Activated CD4-positive, alpha-beta T cell treated with anti-CD3 and anti-CD28 coated beads, Interleukin-2, Interleukin-4, amounts not matched to agents 100 ng/mL and 50 ng/mL, durations not matched to agents 16 hours and 8 hours (primary cell): ENCODE data around the gene C3orf52.

ENCODE experiments used
- DNase-seq: peaks from one replicate; pipeline ENCODE4 v3.0.0-alpha.2; 2020; ENCODE audit warnings: low spot score

The C3orf52 gene

DNA sequence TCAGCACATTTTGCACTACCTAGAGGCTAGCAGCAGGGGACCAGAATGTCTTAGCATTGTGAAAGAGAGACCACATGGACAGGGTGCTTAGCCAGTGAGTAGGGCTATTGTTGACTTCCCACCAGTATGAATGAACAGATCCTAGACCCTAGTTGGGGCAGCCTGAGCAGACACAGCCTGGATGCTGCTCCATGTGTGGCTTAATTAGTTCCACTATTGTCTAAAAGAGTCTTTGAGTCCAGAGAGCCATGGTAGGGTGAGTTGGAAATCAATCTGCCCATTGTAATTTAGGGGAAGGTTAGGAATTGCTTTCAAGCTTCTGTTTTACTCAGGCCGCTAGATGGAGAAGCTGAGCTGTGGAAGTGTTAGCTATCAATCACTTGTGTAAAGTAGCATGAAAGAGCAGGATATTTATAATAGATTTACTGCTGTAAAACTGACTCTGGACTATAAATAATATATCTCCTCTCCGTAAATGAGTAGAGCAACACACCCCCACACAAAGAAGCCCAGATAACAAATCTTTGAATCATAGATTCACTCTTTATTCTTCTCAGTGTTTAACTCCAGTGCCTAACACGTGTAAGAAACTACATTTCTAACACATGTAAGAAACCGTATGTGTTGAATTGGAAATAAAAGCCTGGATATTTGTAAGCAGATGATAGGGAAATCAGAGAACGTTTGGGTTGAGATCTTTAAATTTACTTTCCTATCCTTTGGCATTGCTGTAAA, 50.9 kb downstream of the C3orf52 start:
- DNase-seq, result peak; percentile 48

DNA sequence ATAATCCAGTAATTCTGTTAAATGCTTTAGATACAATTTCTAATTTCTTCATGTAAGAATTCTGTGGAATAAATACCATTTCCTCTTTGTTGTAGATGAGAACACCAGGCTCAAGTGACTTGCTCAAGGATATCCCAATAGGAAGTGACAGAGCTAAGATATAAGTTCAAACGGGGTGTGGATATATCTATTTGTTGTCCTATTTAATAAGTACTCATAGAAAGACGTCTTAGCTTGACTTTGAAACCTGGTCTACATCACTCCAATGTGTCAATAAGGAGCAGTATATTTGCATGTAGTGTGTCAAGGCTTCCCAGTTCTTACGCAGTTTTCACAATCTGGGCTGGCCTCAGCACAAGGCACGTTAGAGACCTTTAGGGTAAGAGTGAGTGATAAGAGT, 51.6 kb downstream of the C3orf52 start:
- DNase-seq, result no peak

DNA sequence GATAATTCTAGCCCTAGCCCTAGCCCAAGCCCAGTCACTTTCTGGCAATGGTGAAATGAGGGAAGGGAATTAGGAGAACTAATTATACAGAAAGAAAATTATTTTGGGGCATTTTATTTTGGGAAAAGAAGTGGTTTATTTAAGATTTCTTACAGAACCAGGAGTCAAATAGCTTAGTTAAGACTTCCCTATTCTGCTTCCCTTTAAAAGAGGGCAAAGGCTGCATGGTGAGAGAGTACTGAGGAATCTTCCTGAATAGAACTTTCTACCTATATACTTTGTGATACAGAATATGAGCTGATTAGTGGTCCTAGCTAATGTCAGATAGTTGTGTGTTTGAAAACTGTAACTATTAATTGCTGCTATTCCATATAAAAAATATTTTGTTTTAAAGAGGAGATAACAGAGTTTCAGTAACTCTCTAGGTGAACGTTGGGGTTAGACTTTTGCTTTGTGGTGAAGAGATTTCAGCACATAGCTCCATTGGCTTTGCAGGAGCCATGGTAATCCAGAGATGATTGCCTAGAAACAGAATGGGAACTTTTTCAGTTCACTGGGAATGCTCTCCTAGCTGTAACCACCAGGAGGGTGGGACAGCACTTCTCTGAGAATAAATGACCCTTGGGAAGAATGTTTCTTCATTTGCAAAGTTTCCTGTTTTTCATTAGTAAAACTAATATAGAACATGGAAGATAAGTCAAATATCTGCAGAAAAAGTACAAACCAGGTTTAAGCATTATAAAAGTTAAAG, 52.2 kb downstream of the C3orf52 start:
- no peak for DNase-seq

GRCh38 chr3:112140584-112140983, 54.4 kb downstream of the C3orf52 start:
- peak; percentile 23 for DNase-seq

GRCh38 chr3:112141293-112141692, 55.1 kb downstream of the C3orf52 start:
- DNase-seq, result no peak

DNA sequence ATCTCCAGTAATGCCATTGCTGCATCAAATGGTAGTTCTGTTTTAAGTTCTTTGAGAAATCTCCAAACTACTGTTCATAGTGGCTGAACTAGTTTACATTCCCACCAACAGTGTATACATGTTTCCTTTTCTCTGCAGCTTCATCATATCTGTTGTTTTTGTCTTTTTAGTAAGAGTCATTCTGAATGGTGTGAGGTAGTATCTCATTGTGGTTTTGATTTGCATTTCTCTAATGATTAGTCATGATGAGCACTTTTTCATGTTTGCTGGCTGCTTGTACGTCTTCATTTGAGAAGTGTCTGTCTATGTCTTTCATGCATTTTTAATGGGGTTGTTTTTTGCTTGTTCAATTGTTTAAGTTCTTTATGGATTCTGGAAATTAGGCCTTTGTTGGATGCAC, 57.1 kb downstream of the C3orf52 start:
- DNase-seq, result peak; percentile 54

DNA sequence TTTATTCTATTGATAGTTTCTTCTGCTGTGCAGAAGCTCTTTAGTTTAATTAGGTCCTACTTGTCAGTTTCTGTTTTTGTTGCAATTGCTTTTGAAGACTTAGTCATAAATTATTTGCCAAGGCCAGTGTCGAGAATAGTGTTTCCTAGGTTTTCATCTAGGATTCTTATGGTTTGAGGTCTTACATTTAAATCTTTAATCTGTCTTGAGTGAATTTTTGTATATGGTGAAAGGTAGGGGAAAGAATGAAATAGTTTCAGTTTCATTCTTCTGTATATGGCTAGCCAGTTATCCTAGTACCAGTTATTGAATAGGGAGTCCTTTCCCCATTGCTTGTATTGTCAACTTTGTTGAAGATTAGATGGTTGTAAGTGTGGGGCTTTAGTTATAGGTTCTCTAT, 57.5 kb downstream of the C3orf52 start:
- DNase-seq, result no peak

- DNase-seq, result no peak
Observed at GRCh38 chr3:112149136-112149535, 62.9 kb downstream of the C3orf52 start.

DNA sequence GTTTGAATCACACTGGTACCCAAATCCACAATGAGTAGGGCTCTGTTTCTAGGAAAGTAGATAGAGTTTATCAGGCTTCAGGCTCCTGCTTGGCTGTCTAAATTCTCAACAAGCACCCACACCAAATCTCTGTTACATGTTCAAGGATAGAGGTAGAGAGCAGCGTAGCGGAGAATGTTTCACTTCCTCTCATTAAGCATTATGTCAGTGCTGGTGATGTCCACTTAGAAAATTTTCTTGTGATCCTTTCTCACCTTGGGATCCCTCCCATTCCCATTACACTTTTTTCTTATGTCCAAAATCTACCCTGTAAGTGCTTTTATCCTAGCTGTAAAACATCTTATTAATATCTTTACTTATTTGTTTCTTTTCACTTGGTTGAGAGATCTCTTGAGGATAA, 81.6 kb downstream of the C3orf52 start:
- DNase-seq, result no peak
